Measurements from ENCODE around the gene BLACAT1.

DNA sequence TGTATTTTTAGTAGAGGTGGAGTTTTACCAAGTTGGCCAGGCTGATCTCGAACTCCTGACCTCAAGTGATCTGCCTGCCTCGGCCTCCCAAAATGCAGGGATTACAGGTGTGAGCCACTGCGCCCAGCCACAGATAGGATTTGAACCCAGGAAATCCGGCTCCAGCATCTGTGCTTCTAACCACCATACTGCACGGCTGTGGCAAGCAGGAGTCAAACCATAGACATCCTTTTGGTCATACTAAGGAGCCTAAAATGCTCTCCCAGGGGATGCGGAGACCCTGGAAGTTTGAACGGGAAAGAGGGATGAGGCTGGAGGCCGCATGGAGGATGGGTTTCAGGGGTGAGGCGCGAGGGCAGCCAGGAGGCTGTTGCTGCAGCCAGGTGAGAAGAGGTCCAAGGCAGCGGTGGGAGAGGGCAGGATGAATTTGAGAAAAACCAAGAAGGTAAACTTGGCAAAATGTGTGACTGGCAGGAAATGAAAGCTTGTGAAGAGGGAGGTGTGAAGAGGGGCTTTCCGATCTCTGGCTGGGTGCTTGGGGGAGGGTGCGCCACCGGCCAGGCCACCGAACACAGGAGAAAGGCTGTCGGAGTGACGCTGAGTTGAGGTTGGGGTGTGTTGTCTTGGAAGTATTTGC, 24.6 kb upstream of the BLACAT1 start:
- TF ChIP-seq, protein P1, sequence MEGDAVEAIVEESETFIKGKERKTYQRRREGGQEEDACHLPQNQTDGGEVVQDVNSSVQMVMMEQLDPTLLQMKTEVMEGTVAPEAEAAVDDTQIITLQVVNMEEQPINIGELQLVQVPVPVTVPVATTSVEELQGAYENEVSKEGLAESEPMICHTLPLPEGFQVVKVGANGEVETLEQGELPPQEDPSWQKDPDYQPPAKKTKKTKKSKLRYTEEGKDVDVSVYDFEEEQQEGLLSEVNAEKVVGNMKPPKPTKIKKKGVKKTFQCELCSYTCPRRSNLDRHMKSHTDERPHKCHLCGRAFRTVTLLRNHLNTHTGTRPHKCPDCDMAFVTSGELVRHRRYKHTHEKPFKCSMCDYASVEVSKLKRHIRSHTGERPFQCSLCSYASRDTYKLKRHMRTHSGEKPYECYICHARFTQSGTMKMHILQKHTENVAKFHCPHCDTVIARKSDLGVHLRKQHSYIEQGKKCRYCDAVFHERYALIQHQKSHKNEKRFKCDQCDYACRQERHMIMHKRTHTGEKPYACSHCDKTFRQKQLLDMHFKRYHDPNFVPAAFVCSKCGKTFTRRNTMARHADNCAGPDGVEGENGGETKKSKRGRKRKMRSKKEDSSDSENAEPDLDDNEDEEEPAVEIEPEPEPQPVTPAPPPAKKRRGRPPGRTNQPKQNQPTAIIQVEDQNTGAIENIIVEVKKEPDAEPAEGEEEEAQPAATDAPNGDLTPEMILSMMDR (IDR thresholded peaks at IDR 0.05; ENCODE audit: low read length): no peak
- TF ChIP-seq EZH2 (optimal IDR thresholded peaks at IDR 0.05; ENCODE audit: low read depth, low read length) (no peak), EZH2phosphoT487 (IDR thresholded peaks at IDR 0.05; ENCODE audit: low read length) (no peak)
